HCT116 (cell line): Measurements from ENCODE around the gene ZNF579. TPM values are rescaled to one million over a fixed set of nuclear protein-coding genes. Genes with fewer than 3 reads are reported as not detected.

Experiments used
- ATAC-seq: fragments of 200-7000 bp; cut with Tn5 transposase; 2 replicates; pipeline ENCODE4 v1.9.1; 2020; ENCODE audit warnings: mild to moderate bottlenecking, moderate library complexity
- BruUV-seq: library from RNA; stranded (reverse); fragments of 400-500 nt; replicated peaks from 2 replicates; lab custom pipeline; 2021; lab: Mats Ljungman, UMichigan
- CTCF ChIA-PET: fragments of 300-600 bp; sonication (Branson Sonifier 250); formaldehyde crosslinking; loops from one replicate; lab custom pipeline; 2021; ENCODE audit warnings: antibody characterized with exemption; lab: Charles Lee
- POLR2A ChIA-PET: fragments of 300-600, 350-600 bp; sonication (Branson Sonifier 250); formaldehyde crosslinking; loops from one replicate; lab custom pipeline; 2021; ENCODE audit warnings: antibody characterized with exemption; lab: Charles Lee
- RAD21 ChIA-PET, 2 experiments: fragments of 300-600 bp; sonication (Branson Sonifier 250); formaldehyde crosslinking; loops; one replicate each; lab custom pipeline; 2023; ENCODE audit warnings: low total read pairs in 2 of 2; ENCODE audit not compliant: uncharacterized antibody in 2 of 2, unreplicated experiment in 2 of 2, low non-redundant PET in 1 of 2; lab: Charles Lee
- DNase-seq: peaks from one replicate; pipeline ENCODE4 v3.0.0-alpha.2; 2010; ENCODE audit warnings: low read depth, low spot score
- H2AFZ ChIP-seq: fragments of 200-600 bp; shearing (Covaris generic), sonication (generic); 2 replicates; pipeline ENCODE4 v1.6.1; 2017; ENCODE audit warnings: low read depth, mixed run types, mixed read lengths, antibody characterized with exemption, low read length; ENCODE audit not compliant: poor library complexity, severe bottlenecking
- H3K27ac ChIP-seq: 2 replicates; pipeline ENCODE4 v1.5.1; 2012; ENCODE audit warnings: low read depth, low read length
- H3K27me3 ChIP-seq: fragments of 200-600 bp; sonication (generic); 2 replicates; pipeline ENCODE4 v1.6.1; 2016; ENCODE audit warnings: mixed run types, low read length, mixed read lengths; ENCODE audit not compliant: insufficient read depth
- H3K36me3 ChIP-seq, 2 experiments: fragments of 200-500 bp in 1 of 2; fragments of 200-600 bp in 1 of 2; sonication (Bioruptor generic) in 1 of 2; sonication (generic) in 1 of 2; 2 replicates each; pipeline versions ENCODE4 v1.5.1 to v1.6.1; 2014 to 2016; ENCODE audit warnings: low read length in 2 of 2, inconsistent platforms in 1 of 2, mixed read lengths in 1 of 2, mixed run types in 1 of 2; ENCODE audit not compliant: insufficient read depth in 2 of 2, control insufficient read depth in 1 of 2
- H3K4me1 ChIP-seq, 2 experiments: fragments of 200-600 bp in 1 of 2; sonication (generic) in 1 of 2; 2 replicates each; pipeline versions ENCODE4 v1.5.1 to v1.6.1; 2012 to 2017; ENCODE audit warnings: low read length in 2 of 2, inconsistent platforms in 1 of 2, mild to moderate bottlenecking in 1 of 2, mixed read lengths in 1 of 2, mixed run types in 1 of 2, moderate library complexity in 1 of 2; ENCODE audit not compliant: insufficient read depth in 2 of 2, control insufficient read depth in 1 of 2
- H3K4me2 ChIP-seq: fragments of 200-600 bp; sonication (generic); 2 replicates; pipeline ENCODE4 v1.6.1; 2017; ENCODE audit warnings: mixed run types, low read length, mixed read lengths
- H3K4me3 ChIP-seq, 2 experiments: fragments of 200-600 bp in 1 of 2; sonication (generic) in 1 of 2; replicated peaks in 1 of 2; 2 replicates each; pipeline ENCODE4 v1.5.1; 2011 to 2016; ENCODE audit warnings: low read length in 2 of 2, control low read depth in 1 of 2, low read depth in 1 of 2, mild to moderate bottlenecking in 1 of 2, mixed read lengths in 1 of 2, mixed run types in 1 of 2
- H3K79me2 ChIP-seq: fragments of 200-600 bp; sonication (generic); 2 replicates; pipeline ENCODE4 v1.6.1; 2017; ENCODE audit warnings: mild to moderate bottlenecking, mixed run types, low read length, moderate library complexity, mixed read lengths; ENCODE audit not compliant: insufficient read depth
- H3K9ac ChIP-seq: fragments of 200-600 bp; sonication (generic); 2 replicates; pipeline ENCODE4 v1.6.1; 2016; ENCODE audit warnings: low read length, mixed read lengths
- H3K9me2 ChIP-seq: fragments of 200-600 bp; sonication (generic), shearing (Covaris generic); 2 replicates; pipeline ENCODE4 v1.6.1; 2017; ENCODE audit warnings: mixed run types, mild to moderate bottlenecking, moderate library complexity; ENCODE audit not compliant: insufficient read depth
- H3K9me3 ChIP-seq, 2 experiments: fragments of 200-500 bp in 1 of 2; fragments of 200-600 bp in 1 of 2; sonication (Bioruptor generic) in 1 of 2; sonication (generic) in 1 of 2; 2 replicates each; pipeline ENCODE4 v1.6.1; 2014 to 2017; ENCODE audit warnings: low read length in 2 of 2, mixed read lengths in 2 of 2, inconsistent platforms in 1 of 2, low read depth in 1 of 2, mild to moderate bottlenecking in 1 of 2, mixed run types in 1 of 2, moderate library complexity in 1 of 2; ENCODE audit not compliant: control insufficient read depth in 1 of 2, insufficient read depth in 1 of 2
- H4K20me1 ChIP-seq: fragments of 200-600 bp; sonication (generic), shearing (Covaris generic); 2 replicates; pipeline ENCODE4 v1.6.1; 2017; ENCODE audit warnings: mixed run types, mild to moderate bottlenecking, moderate library complexity; ENCODE audit not compliant: insufficient read depth
- CTCF ChIP-seq, 3 experiments: fragments of 200-600 bp in 1 of 3; sonication (generic) in 1 of 3; IDR thresholded peaks in 2 of 3; conservative IDR thresholded peaks in 1 of 3; 2 replicates each; pipeline ENCODE4 v1.5.1; 2012 to 2017; ENCODE audit warnings: low read depth in 2 of 3, low read length in 2 of 3, antibody characterized with exemption in 1 of 3, borderline replicate concordance in 1 of 3, control low read depth in 1 of 3, mild to moderate bottlenecking in 1 of 3, mixed read lengths in 1 of 3, mixed run types in 1 of 3, moderate library complexity in 1 of 3; ENCODE audit not compliant: insufficient read depth in 1 of 3
- ELF1 ChIP-seq: IDR thresholded peaks from 2 replicates; pipeline ENCODE4 v1.6.1; 2012; ENCODE audit warnings: low read depth, borderline replicate concordance
- MAX ChIP-seq: IDR thresholded peaks from 2 replicates; pipeline ENCODE4 v1.6.1; 2012
- SIN3A ChIP-seq: IDR thresholded peaks from 2 replicates; pipeline ENCODE4 v1.6.1; 2012; ENCODE audit warnings: low read depth
- ZBTB33 ChIP-seq: IDR thresholded peaks from 2 replicates; pipeline ENCODE4 v1.6.1; 2011; ENCODE audit warnings: mild to moderate bottlenecking, low read length, moderate library complexity; ENCODE audit not compliant: insufficient replicate concordance; ENCODE audit errors: extremely low read depth
- intact Hi-C: fragments of 100-400 bp; cut with micrococcal nuclease; formaldehyde crosslinking; loops from 2 replicates; pipeline ENCODE4 v1.10.0; 2022
- total RNA-seq: library from RNA; stranded (reverse); gene quantifications from one replicate; pipeline ENCODE4 v1.2.1, GENCODE V29; 2021; ENCODE audit not compliant: unreplicated experiment

ZNF579 gene
- total RNA-seq, 1 experiment from 2014 or later = 24.1 TPM

GRCh38 chr19:55536951-55537740 lies 43.5 kb downstream of the ZNF579 start, which contains the start of gene SBK2:
SBK2 (minus strand) TSS chr19:55537133; CDS start chr19:55536294, 839 bp downstream.
- Histone ChIP-seq H3K36me3 (no peaks in the 10 kb centered on the region), H3K9me2 (no peaks in the 10 kb centered on the region), H4K20me1 (no peaks in the 10 kb centered on the region), H3K9me3 (no peaks in the 10 kb centered on the region), H3K27ac (no peak within 1 kb of the TSS), H3K4me3 (no peak within 1 kb of the TSS), H3K4me1 (no peaks in the 10 kb centered on the region; a peak in 1 of 4 replicates)
- DNase-seq = no peak
- ATAC-seq = peak; percentile 73
- POLR2A ChIA-PET = no interaction called here
- TF ChIP-seq SIN3A (no peak), MAX (no peak), CTCF (IDR thresholded peaks at IDR 0.05 in 2 of 3, conservative IDR thresholded peaks at IDR 0.05 in 1 of 3; ENCODE audit: borderline replicate concordance in 1 of 3, insufficient read depth in 1 of 3, low read depth in 2 of 3, low read length in 2 of 3) (peak in 2 of 3 experiments; percentile 21 to 25; a peak in 2 of 6 replicates), ZBTB33 (no peak), ELF1 (no peak)
- TF ChIP-seq, all 23 proteins: peak for 1
- H3K27me3 ChIP-seq = no peaks in the 10 kb centered on the region
- no peak within 1 kb of the TSS for H3K9ac ChIP-seq
- H3K4me2 ChIP-seq = no peak within 1 kb of the TSS
- H3K79me2 ChIP-seq = no peaks in the 10 kb centered on the region
- H2AFZ ChIP-seq = no peak within 1 kb of the TSS
- intact Hi-C loops = no loop called here
- BruUV-seq = no TSS peak
- RAD21 ChIA-PET = no interaction called here
- CTCF ChIA-PET = no interaction called here
